Neutrophil (primary cell): Measurements from ENCODE around the gene KLHDC4.
"Not testable (repeated sequence)": the region's sequence is repeated elsewhere in the genome, so short reads cannot be mapped to it uniquely, and the experiment has no call there.

ENCODE experiments used
- H3K27ac ChIP-seq: fragments of 200-600 bp; sonication (generic); 2 replicates; pipeline ENCODE4 v1.5.1; 2016; ENCODE audit warnings: mild to moderate bottlenecking, moderate library complexity
- H3K27me3 ChIP-seq: fragments of 200-600 bp; sonication (generic); 2 replicates; pipeline ENCODE4 v1.6.0; 2016; ENCODE audit warnings: mild to moderate bottlenecking
- H3K36me3 ChIP-seq: fragments of 200-600 bp; sonication (generic); 2 replicates; pipeline ENCODE4 v1.5.1; 2017
- H3K4me1 ChIP-seq, 2 experiments: fragments of 200-600 bp in 1 of 2; sonication (generic) in 1 of 2; 1 replicate in 1 of 2; 2 replicates in 1 of 2; pipeline versions ENCODE4 v1.5.1 to v1.6.1; 2013 to 2016; ENCODE audit warnings: low read depth in 1 of 2, low read length in 1 of 2, mild to moderate bottlenecking in 1 of 2, moderate library complexity in 1 of 2; ENCODE audit not compliant: control insufficient read depth in 1 of 2, insufficient read depth in 1 of 2
- H3K4me3 ChIP-seq, 2 experiments: fragments of 200-600 bp in 1 of 2; sonication (generic) in 1 of 2; 1 replicate in 1 of 2; 2 replicates in 1 of 2; pipeline ENCODE4 v1.5.1; 2013 to 2016; ENCODE audit warnings: low read depth in 1 of 2, low read length in 1 of 2, mild to moderate bottlenecking in 1 of 2, moderate library complexity in 1 of 2
- H3K9me3 ChIP-seq: fragments of 200-600 bp; sonication (generic); 2 replicates; pipeline ENCODE4 v1.5.1; 2016
- TF ChIP-seq, protein P1 (sequence below): fragments of 200-600 bp; sonication (generic); IDR thresholded peaks from 2 replicates; pipeline ENCODE4 v1.5.1; 2016; ENCODE audit warnings: antibody characterized with exemption

KLHDC4 gene

DNA sequence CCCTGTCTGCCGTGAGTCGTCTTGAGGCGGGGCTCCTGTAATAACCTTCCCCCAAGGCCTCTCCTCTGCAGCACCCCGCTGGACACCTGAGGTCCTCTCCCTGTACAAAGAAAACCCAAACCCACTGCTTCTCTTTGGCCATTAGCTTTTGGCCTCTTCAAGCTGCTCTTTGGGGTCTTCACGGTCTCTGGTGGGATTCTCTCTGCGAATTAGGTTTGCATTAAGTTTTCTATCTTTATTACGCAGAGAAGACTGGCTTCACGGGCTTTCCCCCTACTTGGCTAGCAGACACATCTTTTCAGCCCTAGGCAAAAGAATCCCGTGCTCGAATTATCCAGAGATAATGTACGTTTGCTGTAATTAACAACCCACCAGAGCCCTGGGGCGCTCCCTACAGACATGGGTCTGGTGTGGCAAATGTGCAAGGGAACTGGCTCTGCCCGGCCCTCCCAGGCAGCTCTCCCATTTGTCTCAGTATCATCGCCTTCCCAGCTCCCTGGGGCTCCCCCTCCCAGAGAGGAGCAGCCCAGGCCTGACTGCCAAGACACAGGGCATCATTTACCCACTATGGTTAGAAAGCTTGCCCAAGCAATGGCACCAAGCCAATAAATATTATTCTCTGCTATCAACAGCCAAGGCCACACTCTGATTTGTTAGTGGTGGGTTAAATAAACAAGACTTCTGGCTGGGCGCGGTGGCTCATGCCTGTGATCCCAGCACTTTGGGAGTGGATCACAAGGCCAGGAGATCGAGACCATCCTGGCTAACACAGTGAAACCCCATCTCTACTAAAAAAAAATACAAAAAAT, 24.7 kb upstream of the KLHDC4 start:
- H3K4me3 ChIP-seq, result no peak overlapping the region
- no peaks in the 10 kb centered on the region for H3K4me1 ChIP-seq
- no peak overlapping the region for H3K27ac ChIP-seq
- no peaks in the 10 kb centered on the region for H3K36me3 ChIP-seq
- H3K9me3 ChIP-seq, result no peaks in the 10 kb centered on the region
- TF ChIP-seq, protein P1, sequence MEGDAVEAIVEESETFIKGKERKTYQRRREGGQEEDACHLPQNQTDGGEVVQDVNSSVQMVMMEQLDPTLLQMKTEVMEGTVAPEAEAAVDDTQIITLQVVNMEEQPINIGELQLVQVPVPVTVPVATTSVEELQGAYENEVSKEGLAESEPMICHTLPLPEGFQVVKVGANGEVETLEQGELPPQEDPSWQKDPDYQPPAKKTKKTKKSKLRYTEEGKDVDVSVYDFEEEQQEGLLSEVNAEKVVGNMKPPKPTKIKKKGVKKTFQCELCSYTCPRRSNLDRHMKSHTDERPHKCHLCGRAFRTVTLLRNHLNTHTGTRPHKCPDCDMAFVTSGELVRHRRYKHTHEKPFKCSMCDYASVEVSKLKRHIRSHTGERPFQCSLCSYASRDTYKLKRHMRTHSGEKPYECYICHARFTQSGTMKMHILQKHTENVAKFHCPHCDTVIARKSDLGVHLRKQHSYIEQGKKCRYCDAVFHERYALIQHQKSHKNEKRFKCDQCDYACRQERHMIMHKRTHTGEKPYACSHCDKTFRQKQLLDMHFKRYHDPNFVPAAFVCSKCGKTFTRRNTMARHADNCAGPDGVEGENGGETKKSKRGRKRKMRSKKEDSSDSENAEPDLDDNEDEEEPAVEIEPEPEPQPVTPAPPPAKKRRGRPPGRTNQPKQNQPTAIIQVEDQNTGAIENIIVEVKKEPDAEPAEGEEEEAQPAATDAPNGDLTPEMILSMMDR, result no peak
- no peaks in the 10 kb centered on the region for H3K27me3 ChIP-seq

DNA sequence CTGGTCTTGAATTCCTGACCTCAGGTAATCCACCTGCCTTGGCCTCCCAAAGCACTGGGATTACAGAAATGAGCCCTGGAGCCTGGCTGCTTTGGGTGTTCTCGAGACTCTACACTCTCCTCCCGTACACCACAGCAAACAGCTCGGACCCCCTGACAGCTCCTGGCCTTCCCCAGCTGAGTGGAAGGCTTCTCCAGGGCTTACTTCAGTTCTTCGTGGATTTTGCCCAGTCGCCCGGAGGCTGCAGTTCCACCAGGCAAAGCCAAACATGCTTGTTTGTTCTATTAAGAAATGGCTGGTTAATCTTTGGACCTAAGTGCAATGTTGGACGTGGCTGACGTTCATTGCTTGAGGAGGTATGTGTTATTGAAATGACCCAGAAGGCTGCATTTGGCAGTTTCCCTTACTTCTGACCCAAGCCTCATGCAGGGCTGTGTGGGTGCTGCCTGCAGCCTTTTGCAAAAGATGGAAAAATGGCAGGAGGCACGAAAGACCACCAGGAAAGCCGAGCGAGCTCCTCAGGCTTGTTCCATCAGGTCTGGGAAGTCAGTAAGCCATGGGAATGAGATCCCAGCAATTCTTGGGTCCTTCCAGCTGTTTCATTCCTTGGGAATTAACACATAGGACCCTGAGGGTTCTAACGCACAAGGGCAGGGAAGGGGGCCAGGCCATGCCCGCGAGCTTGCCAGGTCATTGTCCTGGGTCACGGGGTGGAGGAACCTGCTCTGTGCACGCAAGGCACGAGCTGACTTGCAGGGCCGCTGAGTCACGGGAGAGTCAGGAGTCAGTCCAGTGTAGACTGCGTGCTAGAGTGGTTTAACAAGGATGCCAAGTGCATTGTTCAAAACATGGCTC, 23.9 kb upstream of the KLHDC4 start:
- TF ChIP-seq, protein P1, result no peak
- Histone ChIP-seq H3K9me3 (no peaks in the 10 kb centered on the region), H3K27ac (no peak overlapping the region), H3K4me1 (no peaks in the 10 kb centered on the region), H3K4me3 (no peak overlapping the region), H3K36me3 (no peaks in the 10 kb centered on the region), H3K27me3 (no peaks in the 10 kb centered on the region)

DNA sequence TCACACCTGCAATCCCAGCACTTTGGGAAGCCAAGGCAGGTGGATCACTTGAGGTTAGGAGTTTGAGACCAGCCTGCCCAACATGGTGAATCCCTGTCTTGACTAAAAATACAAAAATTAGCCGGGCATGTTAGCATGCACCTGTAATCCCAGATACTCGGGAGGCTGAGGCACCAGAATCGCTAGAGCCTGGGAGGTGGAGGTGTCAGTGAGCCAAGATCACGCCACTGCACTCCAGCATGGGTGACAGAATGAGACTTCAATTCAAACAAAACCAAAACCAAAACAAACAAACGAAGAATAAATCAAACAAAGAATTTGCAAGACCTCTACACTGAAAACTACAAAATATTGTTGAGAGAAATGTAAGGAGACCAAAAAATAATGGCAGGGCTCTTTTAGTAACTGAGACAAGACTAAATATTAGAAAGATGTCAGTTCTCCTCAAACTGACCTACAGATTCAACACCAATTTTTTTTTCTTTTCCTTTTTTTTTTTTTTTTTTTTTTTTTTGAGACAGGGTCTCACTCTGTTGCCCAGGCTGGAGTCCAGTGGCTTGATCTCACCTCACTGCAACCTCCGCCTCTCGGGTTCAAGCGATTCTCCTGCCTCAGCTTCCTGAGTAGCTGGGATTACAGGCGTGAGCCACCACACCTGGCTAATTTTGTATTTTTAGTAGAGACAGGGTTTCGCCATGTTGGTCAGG, 23.1 kb upstream of the KLHDC4 start:
- not testable (repeated sequence) for H3K27me3 ChIP-seq, H3K9me3 ChIP-seq, H3K4me3 ChIP-seq, H3K36me3 ChIP-seq, H3K4me1 ChIP-seq, H3K27ac ChIP-seq

DNA sequence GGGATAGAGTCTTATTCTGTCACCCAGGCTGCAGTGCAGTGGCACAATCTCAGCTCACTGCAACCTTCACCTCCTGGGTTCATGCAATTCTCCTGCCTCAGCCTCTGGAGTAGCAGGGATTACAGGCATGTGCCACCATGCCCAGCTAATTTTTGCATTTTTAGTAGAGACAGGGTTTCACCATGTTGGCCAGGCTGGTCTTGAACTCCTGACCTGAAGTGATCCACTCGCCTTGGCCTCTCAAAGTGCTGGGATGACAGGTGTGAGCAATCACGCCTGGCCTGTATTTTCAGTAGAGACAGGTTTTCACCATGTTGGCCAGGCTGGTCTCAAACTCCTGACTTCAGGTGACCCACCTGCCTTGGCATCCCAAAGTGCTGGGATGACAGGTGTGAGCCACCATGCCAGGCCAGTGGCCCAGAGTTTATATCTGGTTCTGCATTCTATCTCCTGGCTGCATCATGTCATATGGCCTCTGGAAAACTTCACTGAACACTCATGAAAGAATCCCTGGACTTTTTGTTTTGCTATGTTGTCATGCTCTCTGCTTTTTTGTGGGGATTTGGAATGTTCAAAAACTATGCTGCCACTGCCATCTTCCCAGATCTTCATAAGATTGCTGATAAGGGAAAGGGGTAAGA, 21.8 kb upstream of the KLHDC4 start:
- not testable (repeated sequence) for H3K9me3 ChIP-seq, H3K36me3 ChIP-seq, H3K4me3 ChIP-seq, H3K4me1 ChIP-seq, H3K27me3 ChIP-seq, H3K27ac ChIP-seq

DNA sequence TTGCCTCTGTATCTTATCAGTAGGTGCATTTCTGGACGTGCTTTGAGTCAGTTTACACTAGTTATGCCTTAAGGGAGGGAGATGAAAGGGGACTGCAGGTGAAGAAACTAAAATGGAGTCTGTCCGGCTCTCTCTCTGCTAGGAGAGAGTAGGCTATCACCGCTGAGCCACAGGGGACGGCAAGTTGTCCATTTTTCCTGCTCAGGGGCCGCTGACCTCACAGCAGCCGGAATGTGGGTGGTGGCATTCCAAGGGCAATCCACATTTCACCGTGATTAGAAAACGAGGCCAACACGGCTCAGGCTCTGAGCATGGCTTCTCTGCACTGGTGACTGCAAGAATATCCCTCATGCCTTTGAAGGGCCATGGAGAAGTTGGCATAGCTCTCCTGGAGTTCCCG, 19.0 kb upstream of the KLHDC4 start:
- H3K4me1 ChIP-seq, result peaks cover 10 to 13% of the 10 kb centered on the region in 2 experiments
- TF ChIP-seq, protein P1, result no peak

DNA sequence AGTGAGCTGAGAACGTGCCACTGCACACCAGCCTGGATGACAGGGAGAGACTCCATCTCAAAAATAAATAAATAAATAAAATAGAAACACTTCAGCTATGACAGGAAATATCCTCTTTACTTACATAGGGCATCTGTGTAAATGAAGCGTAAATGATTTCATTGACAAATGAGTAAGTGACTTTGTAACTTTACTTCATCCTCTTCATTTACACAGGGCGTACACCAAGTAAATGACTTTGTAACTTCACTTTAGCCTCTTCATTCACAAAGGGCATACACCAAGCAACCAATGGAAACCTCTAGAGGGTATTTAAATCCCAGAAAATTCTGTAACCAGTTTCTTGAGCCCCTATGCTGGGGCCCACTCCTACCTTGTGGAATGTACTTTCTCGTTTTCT, 16.2 kb upstream of the KLHDC4 start:
- Histone ChIP-seq H3K27me3 (no peaks in the 10 kb centered on the region), H3K36me3 (no peaks in the 10 kb centered on the region), H3K9me3 (no peaks in the 10 kb centered on the region), H3K4me3 (no peak overlapping the region), H3K27ac (no peak overlapping the region), H3K4me1 (peaks cover 32 to 34% of the 10 kb centered on the region in 2 experiments)
- TF ChIP-seq, protein P1, result no peak

More for the DNA sequence above, 19.0 kb upstream of the KLHDC4 start:
- Histone ChIP-seq H3K27ac (no peak overlapping the region), H3K36me3 (no peaks in the 10 kb centered on the region), H3K9me3 (no peaks in the 10 kb centered on the region), H3K27me3 (no peaks in the 10 kb centered on the region), H3K4me3 (no peak overlapping the region)
